MM.1S (cell line): Measurements from ENCODE around the gene POPDC3.

Experiments used
- DNase-seq: peaks from one replicate; pipeline ENCODE4 v3.0.0-alpha.2; 2015
- H2AFZ ChIP-seq: fragments of 300-600 bp; sonication (generic); 2 replicates; pipeline ENCODE4 v1.6.0; 2016; ENCODE audit warnings: antibody characterized with exemption, low read length
- H3F3A ChIP-seq: fragments of 300-600 bp; sonication (generic); 2 replicates; pipeline ENCODE4 v1.6.1; 2016; ENCODE audit warnings: mild to moderate bottlenecking, antibody characterized with exemption, low read length, moderate library complexity, mixed read lengths; ENCODE audit not compliant: insufficient read depth
- H3K27ac ChIP-seq: fragments of 300-600 bp; sonication (generic); 2 replicates; pipeline ENCODE4 v1.5.1; 2016; ENCODE audit warnings: mild to moderate bottlenecking, low read length
- H3K27me3 ChIP-seq: fragments of 300-600 bp; sonication (generic); replicated peaks from 2 replicates; pipeline ENCODE4 v1.6.0; 2016; ENCODE audit warnings: low read length; ENCODE audit not compliant: insufficient read depth
- H3K36me3 ChIP-seq: fragments of 300-600 bp; sonication (generic); replicated peaks from 2 replicates; pipeline ENCODE4 v1.6.1; 2016; ENCODE audit warnings: mild to moderate bottlenecking, low read length, mixed read lengths; ENCODE audit not compliant: insufficient read depth
- H3K4me1 ChIP-seq: fragments of 300-600 bp; sonication (generic); 2 replicates; pipeline ENCODE4 v1.6.1; 2016; ENCODE audit warnings: low read length, mixed read lengths
- H3K4me2 ChIP-seq: fragments of 300-600 bp; sonication (generic); 2 replicates; pipeline ENCODE4 v1.6.0; 2016; ENCODE audit warnings: low read depth, low read length
- H3K4me3 ChIP-seq: fragments of 300-600 bp; sonication (generic); 2 replicates; pipeline ENCODE4 v1.5.1; 2016; ENCODE audit warnings: low read length, mixed read lengths
- H3K79me2 ChIP-seq: fragments of 300-600 bp; sonication (generic); 2 replicates; pipeline ENCODE4 v1.6.1; 2016; ENCODE audit warnings: mixed run types, low read length, mixed read lengths
- H3K9ac ChIP-seq: fragments of 300-600 bp; sonication (generic); 2 replicates; pipeline ENCODE4 v1.6.1; 2016; ENCODE audit warnings: low read length, mixed read lengths
- H3K9me2 ChIP-seq: fragments of 300-600 bp; sonication (generic); replicated peaks from 2 replicates; pipeline ENCODE4 v1.6.1; 2016; ENCODE audit warnings: mild to moderate bottlenecking, low read length, mixed read lengths; ENCODE audit not compliant: insufficient read depth
- H3K9me3 ChIP-seq: fragments of 300-600 bp; sonication (generic); replicated peaks from 2 replicates; pipeline ENCODE4 v1.6.1; 2016; ENCODE audit warnings: mild to moderate bottlenecking, low read length, mixed read lengths; ENCODE audit not compliant: insufficient read depth
- H4K20me1 ChIP-seq: fragments of 300-600 bp; sonication (generic); 2 replicates; pipeline ENCODE4 v1.6.1; 2016; ENCODE audit warnings: mild to moderate bottlenecking, low read length, moderate library complexity, mixed read lengths; ENCODE audit not compliant: insufficient read depth
- CTCF ChIP-seq: fragments of 300-600 bp; sonication (generic); IDR thresholded peaks from 2 replicates; pipeline ENCODE4 v1.5.1; 2016; ENCODE audit warnings: antibody characterized with exemption, low read length, mixed read lengths
- EZH2 ChIP-seq: fragments of 300-600 bp; sonication (generic); optimal IDR thresholded peaks from 2 replicates; pipeline ENCODE3; 2017; ENCODE audit warnings: low read depth, mild to moderate bottlenecking, antibody characterized with exemption, low read length, mixed read lengths
- EZH2phosphoT487 ChIP-seq: fragments of 300-600 bp; sonication (generic); IDR thresholded peaks from 2 replicates; pipeline ENCODE4 v1.6.1; 2018; ENCODE audit warnings: antibody characterized with exemption, low read length

POPDC3 gene

GRCh38 chr6:105112577-105112976, 67.2 kb downstream of the POPDC3 start:
- Histone ChIP-seq H3K27ac (no peak overlapping the region), H3F3A (peaks cover 16% of the 10 kb centered on the region), H2AFZ (no peak overlapping the region), H3K9me2 (no peaks in the 10 kb centered on the region), H3K36me3 (no peaks in the 10 kb centered on the region), H3K4me1 (peaks cover 21% of the 10 kb centered on the region), H3K9me3 (no peaks in the 10 kb centered on the region), H3K4me2 (no peak overlapping the region), H3K79me2 (no peaks in the 10 kb centered on the region), H3K4me3 (no peak overlapping the region), H4K20me1 (no peaks in the 10 kb centered on the region), H3K9ac (no peak overlapping the region), H3K27me3 (no peaks in the 10 kb centered on the region)
- TF ChIP-seq EZH2phosphoT487 (no peak), CTCF (0 out of 2 replicates have a peak, but pooled peaks have one; percentile 7), EZH2 (no peak)
- peak; percentile 7 for DNase-seq

GRCh38 chr6:105111871-105112270, 67.9 kb downstream of the POPDC3 start:
- no peak for DNase-seq
- no peak overlapping the region for H3K9ac ChIP-seq
- H3K36me3 ChIP-seq = no peaks in the 10 kb centered on the region
- no peaks in the 10 kb centered on the region for H3K79me2 ChIP-seq
- H2AFZ ChIP-seq = no peak overlapping the region
- no peaks in the 10 kb centered on the region for H3K27me3 ChIP-seq
- H3K4me2 ChIP-seq = no peak overlapping the region
- no peaks in the 10 kb centered on the region for H4K20me1 ChIP-seq
- no peak overlapping the region for H3K27ac ChIP-seq
- no peaks in the 10 kb centered on the region for H3K9me2 ChIP-seq
- peaks cover 21% of the 10 kb centered on the region for H3K4me1 ChIP-seq
- no peak for TF ChIP-seq CTCF
- TF ChIP-seq EZH2phosphoT487 = no peak
- TF ChIP-seq EZH2 = no peak
- H3K9me3 ChIP-seq = no peaks in the 10 kb centered on the region
- H3K4me3 ChIP-seq = no peak overlapping the region
- peaks cover 16% of the 10 kb centered on the region for H3F3A ChIP-seq

GRCh38 chr6:105111105-105111504, 68.7 kb downstream of the POPDC3 start:
- H3K27me3 ChIP-seq = no peaks in the 10 kb centered on the region
- no peaks in the 10 kb centered on the region for H4K20me1 ChIP-seq
- peaks cover 21% of the 10 kb centered on the region for H3K4me1 ChIP-seq
- H3K36me3 ChIP-seq = no peaks in the 10 kb centered on the region
- H3K4me2 ChIP-seq = peak overlapping the region; percentile 61; the same call in 1 of the 2 replicates
- no peak for TF ChIP-seq EZH2
- TF ChIP-seq EZH2phosphoT487 = no peak
- TF ChIP-seq CTCF = no peak
- no peak for DNase-seq
- no peak overlapping the region for H3K4me3 ChIP-seq
- peak overlapping the region; percentile 59; the same call in 1 of the 2 replicates for H3K27ac ChIP-seq
- H3K9me3 ChIP-seq = no peaks in the 10 kb centered on the region
- H3K9ac ChIP-seq = no peak overlapping the region
- no peaks in the 10 kb centered on the region for H3K9me2 ChIP-seq
- H2AFZ ChIP-seq = no peak overlapping the region
- peaks cover 16% of the 10 kb centered on the region for H3F3A ChIP-seq
- H3K79me2 ChIP-seq = no peaks in the 10 kb centered on the region
